Activated CD4-positive, alpha-beta T cell treated with anti-CD3 and anti-CD28 coated beads, Interleukin-2, amount 10 ng/mL, durations not matched to agents 7 days and 5 days (primary cell): Measurements from ENCODE around the gene ANKZF1. TPM values are rescaled to one million over a fixed set of nuclear protein-coding genes. Genes with fewer than 3 reads are reported as not detected.

Experiments
- CTCF ChIA-PET: fragments of 350-600 bp; sonication (Branson Sonifier 250); formaldehyde crosslinking; loops from one replicate; lab custom pipeline; 2021; ENCODE audit warnings: antibody characterized with exemption; lab: Charles Lee
- POLR2A ChIA-PET: fragments of 350-600 bp; sonication (Branson Sonifier 250); formaldehyde crosslinking; loops from one replicate; lab custom pipeline; 2021; ENCODE audit warnings: antibody characterized with exemption; lab: Charles Lee
- DNase-seq: peaks from one replicate; pipeline ENCODE4 v3.0.0-alpha.2; 2020
- H3K27ac Mint-ChIP-seq: one replicate; pipeline ENCODE4 v1.8.0; 2021; ENCODE audit warnings: mild to moderate bottlenecking, moderate library complexity, mixed read lengths
- H3K27me3 Mint-ChIP-seq: one replicate; pipeline ENCODE4 v1.8.0; 2021; ENCODE audit warnings: mixed read lengths
- H3K36me3 Mint-ChIP-seq: one replicate; pipeline ENCODE4 v1.8.0; 2021; ENCODE audit warnings: low read depth, mixed read lengths
- H3K4me1 Mint-ChIP-seq: one replicate; pipeline ENCODE4 v1.8.0; 2021; ENCODE audit warnings: mixed read lengths
- H3K4me3 Mint-ChIP-seq: one replicate; pipeline ENCODE4 v1.8.0; 2021; ENCODE audit warnings: mild to moderate bottlenecking, moderate library complexity, mixed read lengths
- H3K9me3 Mint-ChIP-seq: one replicate; pipeline ENCODE4 v1.8.0; 2021; ENCODE audit warnings: mixed read lengths
- total RNA-seq, 2 experiments: library from RNA; stranded (reverse); gene quantifications; one replicate each; pipeline ENCODE4 v1.2.3, GENCODE V29; 2021

Gene ANKZF1
- total RNA-seq, 2 experiments from 2014 or later = 92.0 to 100 TPM

DNA sequence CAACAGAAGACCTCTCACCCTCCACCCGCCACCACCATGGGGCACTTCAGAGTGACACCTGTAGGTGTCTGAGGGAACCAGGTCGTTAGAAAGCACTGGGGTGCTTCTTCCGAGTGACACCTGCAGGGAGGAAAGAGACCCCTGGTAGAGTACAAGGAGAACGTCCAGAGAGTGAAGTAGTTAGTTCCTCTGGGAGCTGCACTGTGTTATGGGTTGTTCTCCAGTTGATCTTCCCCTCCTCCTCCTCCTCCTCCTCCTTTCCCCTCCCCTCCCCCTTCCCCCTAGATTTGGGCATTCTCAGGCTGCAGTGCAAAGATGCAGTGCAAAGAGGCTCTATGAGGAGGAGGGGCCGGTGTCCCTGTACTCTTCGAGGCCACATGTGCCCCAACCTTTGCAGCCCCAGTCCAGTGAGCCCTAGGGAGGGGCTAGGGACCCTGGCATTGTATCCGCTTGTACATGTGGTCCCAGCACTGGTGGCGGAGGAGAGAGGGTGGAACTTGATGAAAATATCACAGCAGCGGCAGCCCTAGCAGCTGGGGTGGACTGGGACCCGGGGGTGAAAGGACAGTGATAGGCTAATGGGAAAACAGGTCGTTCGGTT lies 50.4 kb downstream of the ANKZF1 start:
- ChIA-PET POLR2A (interaction anchor here (1.6 kb wide), 1 partner anchor 25 kb away, joined by 6 read pairs; no protein-coding TSS in a partner anchor), CTCF (interaction anchor here (1.2 to 15.6 kb wide), 6 partner anchors 15 to 108 kb away, joined by 3 to 194 read pairs (median 4); partner anchors contain the start of genes ABCB6, DNPEP, TUBA4A and TUBA4B)
- Mint-ChIP-seq H3K27ac (peak overlapping the region; percentile 99), H3K27me3 (no peaks in the 10 kb centered on the region), H3K4me1 (peaks cover 41% of the 10 kb centered on the region), H3K4me3 (peak overlapping the region; percentile 96), H3K36me3 (peaks cover 20% of the 10 kb centered on the region), H3K9me3 (no peaks in the 10 kb centered on the region)
- peak; percentile 13 for DNase-seq

DNA sequence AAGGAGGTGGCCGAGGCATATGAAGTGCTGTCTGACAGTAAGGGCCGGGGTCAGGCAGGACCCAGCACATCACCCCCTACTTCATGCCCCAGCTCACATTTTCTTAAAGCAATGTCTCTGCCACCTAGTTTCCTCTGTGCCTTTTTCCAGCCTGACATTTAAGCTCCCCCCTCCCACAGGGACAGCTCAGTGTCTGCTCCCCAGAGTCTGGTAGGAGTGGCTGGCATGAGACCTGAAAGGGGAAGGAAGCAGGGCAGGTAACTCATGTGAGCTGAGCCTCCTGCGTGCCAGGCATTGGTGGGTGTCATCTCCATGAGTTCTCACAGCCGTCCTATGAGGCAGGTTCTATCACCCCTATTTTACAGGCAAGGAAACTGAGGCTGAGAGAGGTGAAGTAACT lies 51.0 kb downstream of the ANKZF1 start:
- POLR2A ChIA-PET = no interaction called here

DNA sequence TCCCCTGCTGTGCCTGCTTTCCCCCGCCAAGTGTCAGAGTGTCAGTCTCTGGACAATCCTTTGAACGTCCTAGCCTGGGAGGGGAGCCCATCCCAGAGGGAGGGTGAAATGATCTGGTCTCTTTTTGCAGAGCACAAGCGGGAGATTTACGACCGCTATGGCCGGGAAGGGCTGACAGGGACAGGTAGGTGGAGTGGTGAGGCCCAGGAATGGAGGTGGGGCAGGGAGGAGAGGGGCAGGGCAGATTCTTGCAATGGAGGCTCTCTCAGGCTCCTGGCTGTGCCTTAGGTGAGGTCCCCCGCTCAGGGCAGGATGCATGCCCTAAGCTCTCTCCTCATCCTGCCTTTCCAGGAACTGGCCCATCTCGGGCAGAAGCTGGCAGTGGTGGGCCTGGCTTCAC lies 52.0 kb downstream of the ANKZF1 start:
- ChIA-PET POLR2A (no interaction called here), CTCF (interaction anchor here (1.0 to 15.6 kb wide), 2 partner anchors 14 to 89 kb away, joined by 5 to 194 read pairs; no protein-coding TSS in a partner anchor)
- DNase-seq = no peak
- Mint-ChIP-seq H3K36me3 (peaks cover 20% of the 10 kb centered on the region), H3K4me1 (peaks cover 41% of the 10 kb centered on the region), H3K4me3 (no peak overlapping the region), H3K27ac (no peak overlapping the region), H3K27me3 (no peaks in the 10 kb centered on the region), H3K9me3 (no peaks in the 10 kb centered on the region)

More for the DNA sequence above, 51.0 kb downstream of the ANKZF1 start:
- H3K36me3 Mint-ChIP-seq = peaks cover 20% of the 10 kb centered on the region
- CTCF ChIA-PET = interaction anchor here (1.0 to 15.6 kb wide), 5 partner anchors 15 to 108 kb away, joined by 3 to 194 read pairs (median 5); partner anchors contain the start of genes ABCB6, DNPEP, TUBA4A and TUBA4B
- peak overlapping the region; percentile 96 for H3K4me3 Mint-ChIP-seq
- H3K9me3 Mint-ChIP-seq = no peaks in the 10 kb centered on the region
- peaks cover 41% of the 10 kb centered on the region for H3K4me1 Mint-ChIP-seq
- H3K27ac Mint-ChIP-seq = peak overlapping the region; percentile 99
- no peak for DNase-seq
- no peaks in the 10 kb centered on the region for H3K27me3 Mint-ChIP-seq

DNA sequence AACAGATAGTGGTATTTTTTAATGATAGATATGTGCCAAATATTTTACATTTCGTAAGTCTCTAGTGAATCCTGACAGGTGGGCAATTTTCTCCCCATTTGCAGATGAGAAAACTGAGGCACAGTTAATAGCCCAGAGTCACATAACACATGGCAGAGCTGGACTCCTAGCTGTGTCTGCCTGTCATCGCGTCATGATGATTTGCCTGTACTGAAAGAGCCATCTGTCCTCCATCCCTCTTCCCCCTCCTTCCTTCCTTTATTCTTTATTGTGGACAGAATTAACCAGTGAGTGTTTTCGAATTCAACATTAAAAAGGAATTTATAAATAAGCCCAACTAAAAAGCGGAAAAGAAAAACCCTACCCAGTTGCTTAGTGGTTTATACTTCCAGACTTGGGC lies 52.8 kb downstream of the ANKZF1 start:
- Mint-ChIP-seq H3K9me3 (no peaks in the 10 kb centered on the region), H3K27ac (peak overlapping the region; percentile 62), H3K36me3 (peaks cover 20% of the 10 kb centered on the region), H3K27me3 (no peaks in the 10 kb centered on the region), H3K4me3 (no peak overlapping the region), H3K4me1 (peaks cover 38% of the 10 kb centered on the region)
- CTCF ChIA-PET = interaction anchor here (1.1 to 15.6 kb wide), 2 partner anchors 13 to 28 kb away, joined by 3 to 194 read pairs; partner anchors contain the start of gene TUBA4A
- no peak for DNase-seq
- POLR2A ChIA-PET = no interaction called here

DNA sequence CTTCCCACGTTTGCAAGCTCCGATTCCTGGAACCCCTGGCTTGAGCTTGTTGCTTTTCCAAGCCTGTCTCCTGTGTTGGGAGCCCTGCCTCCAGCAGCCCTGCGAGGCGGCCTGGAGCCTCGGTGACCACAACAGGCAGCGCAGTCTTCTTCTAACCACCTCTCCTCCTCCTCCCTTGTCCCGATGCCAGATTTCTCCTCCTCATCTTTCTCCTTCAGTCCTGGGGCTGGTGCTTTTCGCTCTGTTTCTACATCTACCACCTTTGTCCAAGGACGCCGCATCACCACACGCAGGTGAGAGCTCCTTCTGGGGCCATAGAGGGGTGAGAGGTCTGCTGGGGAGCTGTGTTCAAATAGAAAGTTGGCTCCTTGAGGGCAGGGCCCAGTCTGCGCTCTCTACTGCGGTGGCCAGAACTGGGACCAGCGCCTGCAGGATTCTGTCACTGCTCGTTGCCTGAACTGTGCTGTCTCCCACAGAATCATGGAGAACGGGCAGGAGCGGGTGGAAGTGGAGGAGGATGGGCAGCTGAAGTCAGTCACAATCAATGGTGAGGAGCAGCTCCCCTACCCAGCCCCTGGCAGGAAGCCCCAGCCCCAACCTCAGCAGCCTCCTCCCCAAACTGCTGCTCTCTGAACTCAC lies 53.5 kb downstream of the ANKZF1 start:
- Mint-ChIP-seq H3K27me3 (no peaks in the 10 kb centered on the region), H3K36me3 (peaks cover 20% of the 10 kb centered on the region), H3K27ac (peak overlapping the region; percentile 4), H3K4me3 (no peak overlapping the region), H3K4me1 (peaks cover 31% of the 10 kb centered on the region), H3K9me3 (no peaks in the 10 kb centered on the region)
- POLR2A ChIA-PET = no interaction called here
- CTCF ChIA-PET = interaction anchor here (0.7 to 15.6 kb wide), 5 partner anchors 12 to 303 kb away, joined by 3 to 194 read pairs (median 3); partner anchors contain the start of gene TUBA4A
- no peak for DNase-seq

GRCh38 chr2:219284501-219285372 lies 55.1 kb downstream of the ANKZF1 start:
- Mint-ChIP-seq H3K36me3 (peaks cover 18% of the 10 kb centered on the region), H3K4me3 (no peak overlapping the region), H3K27me3 (no peaks in the 10 kb centered on the region), H3K9me3 (no peaks in the 10 kb centered on the region), H3K27ac (no peak overlapping the region), H3K4me1 (peaks cover 19% of the 10 kb centered on the region)
- no peak for DNase-seq
- ChIA-PET CTCF (interaction anchor here (1.0 to 15.6 kb wide), 4 partner anchors 11 to 125 kb away, joined by 3 to 194 read pairs (median 4); no protein-coding TSS in a partner anchor), POLR2A (no interaction called here)

- no peak for DNase-seq
- Mint-ChIP-seq H3K27me3 (no peaks in the 10 kb centered on the region), H3K36me3 (peaks cover 15% of the 10 kb centered on the region), H3K4me1 (peaks cover 13% of the 10 kb centered on the region), H3K4me3 (no peak overlapping the region), H3K27ac (no peak overlapping the region), H3K9me3 (no peaks in the 10 kb centered on the region)
- POLR2A ChIA-PET = no interaction called here
- CTCF ChIA-PET = interaction anchor here (15.6 kb wide), 1 partner anchor 10 kb away, joined by 194 read pairs; no protein-coding TSS in a partner anchor
These were observed 55.7 kb downstream of the ANKZF1 start for GRCh38 chr2:219285373-219285735.

DNA sequence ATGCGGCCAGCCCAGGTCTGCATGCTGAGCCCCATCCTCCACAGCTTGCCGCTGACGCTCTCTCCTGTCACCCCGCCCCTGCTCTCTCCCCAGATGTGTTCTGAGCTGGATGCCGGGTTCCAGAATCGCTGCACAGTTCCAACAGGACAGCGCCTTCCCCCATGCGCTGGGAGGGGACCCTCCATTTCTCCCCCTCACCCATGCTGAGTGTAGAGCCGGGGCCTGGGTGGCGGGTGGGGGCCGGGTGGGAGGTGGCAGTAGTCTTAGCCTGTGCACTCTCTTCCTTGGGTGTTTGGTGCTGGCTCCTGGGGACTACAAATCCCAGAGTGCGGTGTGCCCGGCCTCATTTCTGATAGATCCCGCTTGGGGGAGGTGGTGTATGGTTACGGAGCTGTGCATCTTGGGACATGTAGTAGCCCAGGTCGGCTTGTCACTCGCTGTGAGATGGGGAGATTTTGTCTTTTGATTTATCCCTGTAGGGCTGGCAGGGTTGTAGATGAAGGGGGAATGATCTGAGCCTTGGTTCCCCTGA lies 56.4 kb downstream of the ANKZF1 start:
- H3K4me1 Mint-ChIP-seq = peaks cover 8% of the 10 kb centered on the region
- no peak for DNase-seq
- ChIA-PET CTCF (interaction anchor here (1.2 to 15.6 kb wide), 2 partner anchors 10 to 30 kb away, joined by 4 to 194 read pairs; no protein-coding TSS in a partner anchor), POLR2A (no interaction called here)
- no peak overlapping the region for H3K4me3 Mint-ChIP-seq
- no peak overlapping the region for H3K27ac Mint-ChIP-seq
- no peaks in the 10 kb centered on the region for H3K27me3 Mint-ChIP-seq
- H3K36me3 Mint-ChIP-seq = peaks cover 15% of the 10 kb centered on the region
- H3K9me3 Mint-ChIP-seq = no peaks in the 10 kb centered on the region

Other genes starting within 250 kb of the ANKZF1 start
- gene FEV, start 244.6 kb upstream of the ANKZF1 start, total RNA-seq = not detected
- not detected for gene CRYBA2, start 236.4 kb upstream of the ANKZF1 start, total RNA-seq
- gene CFAP65, start 188.3 kb upstream of the ANKZF1 start, total RNA-seq = not detected
- not detected for gene IHH, start 168.9 kb upstream of the ANKZF1 start, total RNA-seq
- 10 to 100 TPM; 18.1 to 20.3 TPM for gene NHEJ1, start 69.0 kb upstream of the ANKZF1 start, total RNA-seq
- gene SLC23A3, start 59.8 kb upstream of the ANKZF1 start, total RNA-seq = 1 to 10 TPM; 2.3 to 2.8 TPM
- gene CNPPD1, start 52.9 kb upstream of the ANKZF1 start, total RNA-seq = 10 to 100 TPM; 79.6 to 79.8 TPM
- gene RETREG2, start 51.5 kb upstream of the ANKZF1 start, total RNA-seq = 100 to 1,000 TPM in 1 of 2 experiments, 10 to 100 TPM in 1; 95.1 to 102 TPM
- 10 to 100 TPM; 49.1 to 60.2 TPM for gene ZFAND2B, start 23.0 kb upstream of the ANKZF1 start, total RNA-seq
- gene ABCB6, start 10.8 kb upstream of the ANKZF1 start, total RNA-seq = 10 to 100 TPM; 10.0 to 10.3 TPM
- gene ATG9A, start 170 bp upstream of the ANKZF1 start, total RNA-seq = 10 to 100 TPM; 48.5 to 52.9 TPM
- gene GLB1L, start 15.6 kb downstream of the ANKZF1 start, total RNA-seq = 1 to 10 TPM; 3.3 to 3.4 TPM
- gene STK16, start 15.7 kb downstream of the ANKZF1 start, total RNA-seq = 10 to 100 TPM; 33.0 to 33.5 TPM
- not detected for gene TUBA4B, start 23.4 kb downstream of the ANKZF1 start, total RNA-seq
- 100 to 1,000 TPM; 261 to 339 TPM for gene TUBA4A, start 24.1 kb downstream of the ANKZF1 start, total RNA-seq
- gene DNAJB2, start 49.6 kb downstream of the ANKZF1 start, total RNA-seq = 10 to 100 TPM; 38.2 to 40.9 TPM
- not detected for gene PTPRN, start 79.6 kb downstream of the ANKZF1 start, total RNA-seq
- not detected for gene RESP18, start 102.9 kb downstream of the ANKZF1 start, total RNA-seq
- 10 to 100 TPM; 58.8 to 64.9 TPM for gene DNPEP, start 158.1 kb downstream of the ANKZF1 start, total RNA-seq
- not detected for gene DES, start 188.6 kb downstream of the ANKZF1 start, total RNA-seq
- gene SPEG, start 205.0 kb downstream of the ANKZF1 start, total RNA-seq = 1 to 10 TPM; 2.0 to 2.6 TPM